Measurements from ENCODE around the gene USP21.
"Not testable (repeated sequence)": the region's sequence is repeated elsewhere in the genome, so short reads cannot be mapped to it uniquely, and the experiment has no call there.

USP21 gene

GRCh38 chr1:161159087-161159912, at the start of gene USP21:
Gene USP21 (plus strand): TSS chr1:161159500. CDS start chr1:161160641, 1,141 bp downstream.
- peak; percentile 90 for DNase-seq

- no peak for DNase-seq
These were observed 48.2 kb upstream of the USP21 start for GRCh38 chr1:161111117-161111516.

GRCh38 chr1:161111527-161111926, 47.8 kb upstream of the USP21 start:
- no peak for DNase-seq

- DNase-seq: no peak
These were observed 45.4 kb upstream of the USP21 start for GRCh38 chr1:161113915-161114314.

GRCh38 chr1:161114556-161114955, 44.7 kb upstream of the USP21 start:
- DNase-seq: no peak

GRCh38 chr1:161115132-161115711, 44.1 kb upstream of the USP21 start:
- no peak for DNase-seq

GRCh38 chr1:161115961-161116360, 43.3 kb upstream of the USP21 start:
- not testable (repeated sequence) for DNase-seq

GRCh38 chr1:161117759-161118581, 41.3 kb upstream of the USP21 start, which contains the start of the genes NIT1 and PFDN2:
Gene NIT1 (plus strand): TSS chr1:161118105. CDS start chr1:161118177, 72 bp downstream.
Gene PFDN2 (minus strand): TSS chr1:161118037. CDS start chr1:161118026, 11 bp downstream.
- peak; percentile 88 for DNase-seq

- peak; percentile 66 for DNase-seq
These were observed 40.0 kb upstream of the USP21 start for GRCh38 chr1:161119092-161119903.

- no peak for DNase-seq
These were observed 38.2 kb upstream of the USP21 start for GRCh38 chr1:161121042-161121650.

- no peak for DNase-seq
These were observed 37.5 kb upstream of the USP21 start for GRCh38 chr1:161121834-161122233.

- no peak for DNase-seq
These were observed 36.3 kb upstream of the USP21 start for GRCh38 chr1:161122967-161123366.

GRCh38 chr1:161127649-161128048, 31.7 kb upstream of the USP21 start:
- DNase-seq: no peak

- DNase-seq: no peak
These were observed 30.5 kb upstream of the USP21 start for GRCh38 chr1:161128591-161129420.

- no peak for DNase-seq
These were observed 29.0 kb upstream of the USP21 start for GRCh38 chr1:161130266-161130665.

GRCh38 chr1:161131523-161132409, 27.5 kb upstream of the USP21 start:
- no peak for DNase-seq

- DNase-seq: peak; percentile 89
These were observed 26.7 kb upstream of the USP21 start, which contains the start of gene DEDD for GRCh38 chr1:161132410-161133219. Gene DEDD (minus strand): TSS chr1:161132667. CDS start chr1:161124462, 8,205 bp downstream.

- DNase-seq: no peak
These were observed 26.0 kb upstream of the USP21 start for GRCh38 chr1:161133220-161133740.

- no peak for DNase-seq
These were observed 21.4 kb upstream of the USP21 start for GRCh38 chr1:161137881-161138280.
